Vagina (tissue), 2 donors: ENCODE data around the gene SPPL2C. TPM values are rescaled to one million over a fixed set of nuclear protein-coding genes. Genes with fewer than 3 reads are reported as not detected.

Source experiments
- DNase-seq, 2 donors: peaks; one replicate each; pipeline ENCODE4 v3.0.0-alpha.2; 2017; ENCODE audit errors: extremely low spot score in 2 of 2
- H3K27ac ChIP-seq: fragments of 200-600 bp; sonication (generic); one replicate; pipeline ENCODE4 v1.5.1; 2019
- H3K27me3 ChIP-seq: fragments of 200-600 bp; sonication (generic); one replicate; pipeline ENCODE4 v1.5.1; 2019
- H3K36me3 ChIP-seq, 2 donors: fragments of 200-600 bp; sonication (generic); one replicate each; pipeline ENCODE4 v1.5.1; 2017 to 2019
- H3K4me1 ChIP-seq: fragments of 200-600 bp; sonication (generic); one replicate; pipeline ENCODE4 v1.5.1; 2019
- H3K4me3 ChIP-seq, 2 donors: fragments of 200-600 bp; sonication (generic); 1 replicate in 1 of 2; 2 replicates in 1 of 2; pipeline ENCODE4 v1.5.1; 2016 to 2019
- H3K9me3 ChIP-seq: fragments of 200-600 bp; sonication (generic); one replicate; pipeline ENCODE4 v1.5.1; 2019
- POLR2A ChIP-seq, 2 donors: fragments of 450-650 bp; IDR thresholded peaks; one replicate each; pipeline ENCODE4 v1.6.1; 2017; ENCODE audit warnings: antibody characterized with exemption in 2 of 2, mild to moderate bottlenecking in 2 of 2, moderate library complexity in 2 of 2
- POLR2AphosphoS5 ChIP-seq, 2 donors: sonication (generic); formaldehyde crosslinking; IDR thresholded peaks; one replicate each; pipeline ENCODE4 v1.9.0; 2017; ENCODE audit warnings: antibody characterized with exemption in 2 of 2, mild to moderate bottlenecking in 2 of 2, low read depth in 1 of 2; ENCODE audit not compliant: insufficient read depth in 1 of 2
- intact Hi-C: fragments of 100-400 bp; cut with DNase I; formaldehyde crosslinking; loops from one replicate; pipeline ENCODE4 v1.15.1; 2023
- total RNA-seq: library from RNA; depleted of rRNA; stranded (reverse); fragments of >200 nt; gene quantifications from one replicate; pipeline ENCODE4 v1.2.3, GENCODE V29; 2016
- TF ChIP-seq, protein P1 (sequence below), 3 experiments: fragments of 450-650 bp in 2 of 3; fragments of 200-600 bp in 1 of 3; sonication (generic) in 1 of 3; IDR thresholded peaks; one replicate each; pipeline ENCODE4 v1.5.1; 2017 to 2019; ENCODE audit warnings: antibody characterized with exemption in 3 of 3, mild to moderate bottlenecking in 2 of 3, moderate library complexity in 2 of 3

SPPL2C gene
- total RNA-seq, 1 donor from 2014 or later, result not detected

DNA sequence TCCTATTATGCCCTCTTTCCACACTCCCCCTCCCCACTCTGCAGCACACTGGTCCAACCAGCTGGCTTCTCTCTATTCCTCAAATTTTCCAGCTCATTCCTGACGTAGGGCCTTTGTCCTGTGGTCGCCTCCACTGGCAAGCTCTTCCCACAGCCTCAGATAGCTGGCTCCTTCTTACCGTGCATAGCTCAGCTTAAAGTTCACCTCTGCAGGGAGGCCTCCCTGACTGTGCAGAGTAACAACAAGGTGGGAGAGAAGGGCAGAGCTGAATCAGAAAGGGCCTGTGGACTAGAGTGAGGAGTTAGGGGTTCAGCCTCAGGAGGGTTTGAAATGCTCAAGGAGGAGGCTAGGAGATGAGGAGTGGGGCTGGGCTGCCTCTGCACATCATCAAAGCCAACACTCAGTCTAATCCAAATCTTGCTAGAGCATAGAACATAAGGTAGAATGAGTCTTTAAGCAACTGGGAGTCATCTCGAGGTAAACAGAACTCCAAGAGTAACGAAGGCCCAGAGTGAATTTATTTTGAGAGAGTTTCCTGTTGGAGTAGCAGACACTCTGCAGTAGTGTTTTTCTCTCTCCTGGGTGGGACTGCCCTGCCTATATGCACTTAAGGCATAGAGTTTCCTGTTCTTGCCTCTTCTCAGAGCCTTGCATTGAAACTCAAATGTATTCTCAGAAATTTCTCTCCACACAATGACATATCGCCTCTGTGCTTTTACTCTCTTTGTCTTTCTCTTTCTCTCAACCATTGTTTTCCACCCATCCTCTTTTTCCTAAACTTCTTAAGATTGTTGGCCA is 19.4 kb downstream of the SPPL2C start:
- no peak for TF ChIP-seq POLR2A (IDR thresholded peaks at IDR 0.05)
- no peak for TF ChIP-seq POLR2AphosphoS5 (IDR thresholded peaks at IDR 0.05; ENCODE audit: insufficient read depth in 1 of 2, low read depth in 1 of 2)
- TF ChIP-seq, protein P1, sequence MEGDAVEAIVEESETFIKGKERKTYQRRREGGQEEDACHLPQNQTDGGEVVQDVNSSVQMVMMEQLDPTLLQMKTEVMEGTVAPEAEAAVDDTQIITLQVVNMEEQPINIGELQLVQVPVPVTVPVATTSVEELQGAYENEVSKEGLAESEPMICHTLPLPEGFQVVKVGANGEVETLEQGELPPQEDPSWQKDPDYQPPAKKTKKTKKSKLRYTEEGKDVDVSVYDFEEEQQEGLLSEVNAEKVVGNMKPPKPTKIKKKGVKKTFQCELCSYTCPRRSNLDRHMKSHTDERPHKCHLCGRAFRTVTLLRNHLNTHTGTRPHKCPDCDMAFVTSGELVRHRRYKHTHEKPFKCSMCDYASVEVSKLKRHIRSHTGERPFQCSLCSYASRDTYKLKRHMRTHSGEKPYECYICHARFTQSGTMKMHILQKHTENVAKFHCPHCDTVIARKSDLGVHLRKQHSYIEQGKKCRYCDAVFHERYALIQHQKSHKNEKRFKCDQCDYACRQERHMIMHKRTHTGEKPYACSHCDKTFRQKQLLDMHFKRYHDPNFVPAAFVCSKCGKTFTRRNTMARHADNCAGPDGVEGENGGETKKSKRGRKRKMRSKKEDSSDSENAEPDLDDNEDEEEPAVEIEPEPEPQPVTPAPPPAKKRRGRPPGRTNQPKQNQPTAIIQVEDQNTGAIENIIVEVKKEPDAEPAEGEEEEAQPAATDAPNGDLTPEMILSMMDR (IDR thresholded peaks at IDR 0.05), result no peak
- H3K27me3 ChIP-seq, result no peaks in the 10 kb centered on the region
- H3K36me3 ChIP-seq, result no peaks in the 10 kb centered on the region
- intact Hi-C loops, result no loop called here
- no peak overlapping the region for H3K27ac ChIP-seq
- DNase-seq, result no peak
- H3K9me3 ChIP-seq, result no peaks in the 10 kb centered on the region
- H3K4me1 ChIP-seq, result no peaks in the 10 kb centered on the region
- no peak overlapping the region for H3K4me3 ChIP-seq

DNA sequence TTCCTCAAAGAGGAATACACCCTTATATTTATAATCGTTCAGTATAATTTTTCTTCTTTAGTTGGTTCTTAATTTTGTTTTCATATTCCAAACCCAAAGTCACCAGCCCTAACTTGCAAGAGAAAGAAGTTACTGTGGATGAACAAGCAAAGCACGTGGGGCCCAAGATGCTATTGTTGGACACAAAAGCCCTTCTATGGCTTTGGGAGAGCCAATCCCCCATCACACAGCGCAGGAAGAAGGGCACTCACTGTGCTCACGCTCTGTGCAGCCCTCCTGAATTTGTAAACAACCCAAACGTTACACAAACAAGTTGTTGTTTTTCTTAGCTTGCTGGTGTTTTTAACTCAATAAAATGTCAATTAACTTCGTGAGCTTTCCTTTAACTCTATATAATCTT is 22.5 kb downstream of the SPPL2C start:
- no peaks in the 10 kb centered on the region for H3K4me1 ChIP-seq
- no peak overlapping the region for H3K4me3 ChIP-seq
- DNase-seq, result no peak
- intact Hi-C loops, result no loop called here
- H3K27ac ChIP-seq, result no peak overlapping the region
- TF ChIP-seq, protein P1 (IDR thresholded peaks at IDR 0.05), result no peak
- TF ChIP-seq POLR2AphosphoS5 (IDR thresholded peaks at IDR 0.05; ENCODE audit: insufficient read depth in 1 of 2, low read depth in 1 of 2) (no peak), POLR2A (IDR thresholded peaks at IDR 0.05) (no peak)
- no peaks in the 10 kb centered on the region for H3K9me3 ChIP-seq
- H3K36me3 ChIP-seq, result no peaks in the 10 kb centered on the region
- H3K27me3 ChIP-seq, result no peaks in the 10 kb centered on the region

DNA sequence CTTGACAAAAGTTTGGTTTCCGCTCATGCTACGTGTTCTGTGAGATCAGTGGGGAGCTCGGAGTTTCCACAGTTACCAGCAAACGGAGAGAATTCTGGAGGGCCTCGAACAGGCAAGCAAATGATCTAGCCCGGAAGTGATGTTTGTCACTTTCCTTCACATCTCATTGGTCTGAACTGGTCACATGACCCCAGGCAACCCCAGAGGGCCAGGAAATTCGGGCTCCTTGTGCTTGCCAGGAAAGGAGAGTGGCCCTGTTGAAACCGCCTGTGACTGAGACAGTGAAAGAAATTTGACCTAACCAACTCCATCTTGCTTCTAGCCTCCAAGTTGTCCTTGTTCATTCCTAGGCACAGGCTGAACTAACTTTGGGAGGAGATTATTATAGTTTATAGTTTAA is 23.0 kb downstream of the SPPL2C start:
- no peak for DNase-seq
- Histone ChIP-seq H3K9me3 (no peaks in the 10 kb centered on the region), H3K4me1 (no peaks in the 10 kb centered on the region), H3K27me3 (no peaks in the 10 kb centered on the region), H3K4me3 (no peak overlapping the region), H3K36me3 (no peaks in the 10 kb centered on the region), H3K27ac (no peak overlapping the region)
- TF ChIP-seq, protein P1 (IDR thresholded peaks at IDR 0.05), result no peak
- intact Hi-C loops, result no loop called here

DNA sequence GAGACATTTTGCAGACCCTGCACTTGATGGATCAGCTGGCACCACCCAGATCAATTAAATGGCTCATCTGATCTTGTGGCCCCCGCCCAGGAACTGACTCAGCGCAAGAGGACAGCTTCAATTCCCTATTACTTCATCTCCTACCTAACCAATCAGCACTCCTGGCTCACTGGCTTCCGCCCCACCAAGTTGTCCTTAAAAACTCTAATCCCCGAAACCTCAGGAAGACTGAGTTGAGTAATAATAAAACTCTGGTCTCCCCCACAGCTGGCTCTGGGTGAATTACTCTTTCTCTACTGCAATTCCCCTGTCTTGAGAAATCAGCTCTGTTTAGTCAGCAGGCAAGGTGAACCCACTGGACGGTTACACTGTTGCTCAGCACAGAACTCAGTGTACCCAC is 23.6 kb downstream of the SPPL2C start:
- Histone ChIP-seq H3K9me3 (no peaks in the 10 kb centered on the region), H3K4me3 (no peak overlapping the region), H3K27ac (no peak overlapping the region), H3K27me3 (no peaks in the 10 kb centered on the region), H3K4me1 (no peaks in the 10 kb centered on the region), H3K36me3 (no peaks in the 10 kb centered on the region)
- TF ChIP-seq POLR2AphosphoS5 (IDR thresholded peaks at IDR 0.05; ENCODE audit: insufficient read depth in 1 of 2, low read depth in 1 of 2) (no peak), POLR2A (IDR thresholded peaks at IDR 0.05) (no peak)
- TF ChIP-seq, protein P1 (IDR thresholded peaks at IDR 0.05), result no peak
- DNase-seq, result no peak
- intact Hi-C loops, result no loop called here

DNA sequence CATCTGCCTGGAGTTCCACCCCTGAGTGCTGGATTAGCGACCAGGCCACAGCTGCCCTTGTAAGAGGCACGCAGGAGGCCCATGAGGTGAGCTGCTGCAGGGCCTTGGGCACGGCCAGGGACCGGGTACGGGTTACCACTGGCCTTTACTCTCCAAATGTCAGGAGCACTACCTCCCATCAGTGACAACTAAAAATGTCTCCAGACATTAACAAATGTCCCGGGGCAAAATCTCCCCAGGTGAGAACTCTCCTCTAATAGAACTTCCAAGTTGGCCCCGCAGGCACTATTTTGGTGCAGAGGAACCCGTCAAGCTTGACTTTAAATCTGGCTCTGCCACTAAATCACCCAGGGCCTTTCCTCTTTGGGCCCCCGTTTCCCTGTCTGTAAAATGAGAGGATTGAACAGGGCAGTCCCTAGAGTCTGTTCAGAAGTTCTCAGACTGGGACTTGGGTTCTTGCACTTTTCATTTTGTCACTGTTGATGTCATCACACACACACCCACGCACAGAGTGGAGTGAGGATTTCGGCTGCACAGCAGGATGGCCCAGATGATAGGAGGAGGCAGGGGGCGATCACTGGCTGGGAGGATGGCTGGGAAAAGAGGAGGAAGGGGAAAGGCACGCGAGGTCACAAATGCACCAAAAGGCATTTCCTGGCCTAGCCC is 25.1 kb downstream of the SPPL2C start:
- no peak for DNase-seq
- TF ChIP-seq POLR2A (IDR thresholded peaks at IDR 0.05) (no peak), POLR2AphosphoS5 (IDR thresholded peaks at IDR 0.05; ENCODE audit: insufficient read depth in 1 of 2, low read depth in 1 of 2) (no peak)
- TF ChIP-seq, protein P1 (IDR thresholded peaks at IDR 0.05), result no peak
- H3K4me1 ChIP-seq, result no peaks in the 10 kb centered on the region
- intact Hi-C loops, result no loop called here
- H3K27me3 ChIP-seq, result no peaks in the 10 kb centered on the region
- no peaks in the 10 kb centered on the region for H3K36me3 ChIP-seq
- H3K9me3 ChIP-seq, result no peaks in the 10 kb centered on the region
- H3K4me3 ChIP-seq, result no peak overlapping the region
- no peak overlapping the region for H3K27ac ChIP-seq
